GM12873 (cell line): ENCODE measurements around the gene TBX15.

Experiments used
- CTCF ChIP-seq: IDR thresholded peaks from 2 replicates; pipeline ENCODE4 v1.5.1; 2012; ENCODE audit warnings: low read depth, mild to moderate bottlenecking, moderate library complexity, low read length, control low read depth; ENCODE audit not compliant: insufficient read depth; ENCODE audit errors: missing control alignments

TBX15 gene

GRCh38 chr1:119006406-119007279 is 18.5 kb upstream of the TBX15 start:
- no peak for TF ChIP-seq CTCF

GRCh38 chr1:119005724-119006405 is 17.7 kb upstream of the TBX15 start:
- no peak for TF ChIP-seq CTCF

- TF ChIP-seq CTCF, result no peak
Observed at GRCh38 chr1:119004781-119005180, 16.6 kb upstream of the TBX15 start.

GRCh38 chr1:119004129-119004527 is 16.0 kb upstream of the TBX15 start:
- no peak for TF ChIP-seq CTCF

DNA sequence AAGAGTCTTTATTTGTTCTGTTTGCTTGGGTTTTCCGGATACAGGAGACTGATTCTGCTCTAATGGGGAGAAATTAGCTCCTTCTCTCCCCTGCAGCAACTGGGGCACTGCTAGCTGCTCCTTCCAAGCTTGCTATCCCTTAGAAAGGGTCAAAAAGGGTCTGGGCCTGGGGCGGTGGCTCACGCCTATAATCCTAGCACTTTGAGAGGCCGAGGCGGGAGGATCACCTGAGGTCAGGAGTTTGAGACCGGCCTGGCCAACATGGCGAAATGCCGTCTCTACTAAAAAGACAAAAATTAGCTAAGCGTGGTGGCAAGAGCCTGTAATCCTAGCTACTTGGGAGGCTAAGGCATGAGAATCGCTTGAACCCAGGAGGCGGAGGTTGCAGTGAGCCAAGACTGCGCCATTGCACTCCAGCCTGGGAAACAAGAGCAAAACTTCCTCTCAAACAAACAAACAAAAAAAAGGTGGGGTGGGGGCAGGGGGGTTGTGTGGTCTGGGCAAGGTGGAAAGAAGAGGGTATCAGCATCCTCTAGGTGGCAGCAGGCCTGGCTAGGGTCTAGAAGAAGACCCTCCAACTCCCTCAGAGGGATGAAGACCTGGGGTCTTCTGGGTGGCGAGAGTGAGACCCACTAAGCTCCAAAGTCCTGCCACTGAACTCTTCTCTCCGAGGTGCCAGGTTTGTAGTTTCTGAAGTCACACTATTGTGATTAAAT is 15.4 kb upstream of the TBX15 start:
- no peak for TF ChIP-seq CTCF

DNA sequence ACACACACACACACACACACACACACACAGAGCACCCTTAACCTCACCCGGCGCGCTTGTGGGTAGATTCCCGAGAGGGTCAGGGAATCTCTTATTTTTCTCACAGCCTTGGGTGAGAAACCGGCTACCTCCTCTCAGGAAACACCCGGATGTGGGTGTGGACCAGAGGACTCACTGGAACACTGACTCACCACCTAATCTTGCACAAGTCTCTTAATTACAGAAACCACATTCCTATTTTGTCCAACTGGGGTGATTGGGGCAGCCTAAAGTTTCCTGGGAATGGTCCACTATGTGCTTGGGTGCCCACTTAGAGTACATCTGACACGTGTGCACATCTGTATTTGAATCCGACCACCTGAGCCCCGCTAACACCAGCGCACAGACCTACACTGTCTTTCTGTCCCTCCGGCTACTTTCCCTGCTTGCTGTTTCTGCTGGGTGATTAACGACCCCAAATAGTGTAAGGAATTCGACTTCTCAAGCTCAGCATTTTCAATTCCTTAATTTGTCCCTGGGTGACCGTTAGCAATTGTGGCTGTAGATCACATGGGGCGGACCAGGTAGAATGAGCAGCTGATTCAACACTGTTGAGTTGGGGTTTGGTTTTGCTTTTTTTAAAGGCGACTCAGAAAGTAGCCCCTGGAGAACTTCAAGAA is 14.0 kb upstream of the TBX15 start:
- TF ChIP-seq CTCF, result no peak
